ELR (cell line): ENCODE data around the gene STIMATE.

Source experiments
- DNase-seq: peaks from one replicate; pipeline ENCODE4 v3.0.0-alpha.2; 2015; ENCODE audit warnings: low read depth

Gene STIMATE

GRCh38 chr3:52791366-52791765, 106.0 kb downstream of the STIMATE start:
- no peak for DNase-seq

DNA sequence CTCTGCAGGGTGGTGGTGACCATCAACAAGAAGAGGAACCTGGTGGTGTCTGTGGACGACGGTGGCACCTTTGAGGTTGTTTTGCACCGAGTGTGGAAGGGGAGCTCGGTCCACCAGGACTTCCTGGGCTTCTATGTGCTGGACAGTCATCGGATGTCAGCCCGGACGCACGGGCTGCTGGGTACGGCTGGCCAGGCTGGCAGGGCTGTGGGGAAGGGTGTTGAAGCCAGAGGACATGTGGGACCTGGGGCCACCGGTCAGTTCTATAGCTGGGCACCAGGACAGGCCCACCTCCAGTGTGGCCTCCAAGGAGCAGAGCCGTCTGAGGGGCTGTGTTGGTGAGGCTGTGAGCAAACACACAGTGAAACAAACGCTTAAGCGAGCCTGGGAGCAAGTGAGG, 106.6 kb downstream of the STIMATE start:
- no peak for DNase-seq

DNA sequence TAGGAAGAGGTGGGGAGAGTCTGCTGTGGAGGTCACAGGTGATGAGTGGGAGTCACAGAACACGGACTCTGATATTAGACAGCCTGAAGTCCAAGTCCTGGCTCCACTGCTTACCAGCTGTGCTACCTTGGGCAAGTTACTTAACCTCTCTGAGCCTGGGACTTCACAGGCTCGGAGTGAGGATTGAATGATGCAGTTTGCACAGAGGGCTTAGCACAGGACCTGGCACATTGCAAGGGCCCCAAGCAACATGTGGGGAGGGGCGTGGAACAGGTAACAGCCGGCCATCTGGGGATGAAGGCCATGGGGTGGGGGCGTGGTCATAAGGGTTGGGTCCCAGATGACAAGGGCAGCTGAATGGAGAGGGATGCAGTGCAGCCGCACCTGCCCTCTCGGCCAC, 107.0 kb downstream of the STIMATE start:
- no peak for DNase-seq

DNA sequence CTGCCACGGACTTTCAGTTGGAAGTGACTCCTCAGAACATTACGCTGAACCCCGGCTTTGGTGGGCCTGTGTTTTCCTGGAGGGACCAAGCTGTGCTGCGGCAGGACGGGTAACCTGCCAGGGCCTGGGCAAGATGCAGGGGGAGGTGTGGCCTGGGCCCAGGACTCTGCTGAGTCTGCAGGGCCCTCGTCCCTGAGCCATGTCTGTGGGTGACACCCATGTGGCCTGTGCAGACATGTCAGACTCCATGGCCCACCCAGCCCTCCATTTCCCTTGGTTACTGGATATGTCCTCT, 107.7 kb downstream of the STIMATE start:
- DNase-seq = no peak

DNA sequence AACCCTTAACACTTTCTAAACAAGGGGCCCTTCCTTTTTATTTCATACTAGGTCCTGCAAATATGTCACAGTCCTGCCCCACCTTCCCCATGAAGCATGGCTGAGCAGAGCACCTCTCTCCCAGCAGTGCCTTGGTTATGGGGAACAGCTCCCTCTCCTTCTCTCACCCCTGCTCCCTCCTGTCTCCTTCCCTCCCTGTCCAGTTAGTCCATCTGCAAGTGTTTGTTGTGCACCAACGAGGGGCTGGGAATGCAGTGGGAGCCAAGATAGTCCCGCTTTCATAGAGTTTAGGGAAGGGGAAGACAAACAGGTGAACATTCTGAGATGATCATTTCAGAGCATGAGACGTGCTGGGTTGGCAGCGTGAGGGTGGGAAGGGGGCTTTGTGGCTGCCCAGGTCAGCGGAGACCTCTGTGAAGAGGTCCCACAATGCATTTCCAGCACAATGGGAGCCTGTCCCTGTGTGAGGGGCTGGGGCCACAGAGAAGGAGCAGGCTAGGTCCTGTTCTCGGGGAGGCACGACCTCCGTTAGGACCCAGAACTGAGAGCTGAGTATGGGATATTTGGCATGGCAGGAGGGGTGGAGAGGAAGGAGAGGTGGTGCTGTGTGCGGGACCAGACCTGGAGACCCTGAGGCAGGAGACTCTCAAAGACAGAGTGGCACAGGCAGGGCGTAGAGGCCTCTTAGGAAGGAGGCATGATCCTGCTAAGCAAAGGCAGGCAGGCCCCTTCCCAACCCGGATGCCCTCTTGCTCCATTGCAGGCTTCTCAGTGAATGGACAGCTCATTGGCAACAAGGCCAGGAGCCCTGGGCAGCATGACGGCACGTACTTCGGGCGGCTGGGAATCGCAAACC, 108.2 kb downstream of the STIMATE start:
- no peak for DNase-seq

GRCh38 chr3:52787672-52788625, 109.4 kb downstream of the STIMATE start:
- no peak for DNase-seq

DNA sequence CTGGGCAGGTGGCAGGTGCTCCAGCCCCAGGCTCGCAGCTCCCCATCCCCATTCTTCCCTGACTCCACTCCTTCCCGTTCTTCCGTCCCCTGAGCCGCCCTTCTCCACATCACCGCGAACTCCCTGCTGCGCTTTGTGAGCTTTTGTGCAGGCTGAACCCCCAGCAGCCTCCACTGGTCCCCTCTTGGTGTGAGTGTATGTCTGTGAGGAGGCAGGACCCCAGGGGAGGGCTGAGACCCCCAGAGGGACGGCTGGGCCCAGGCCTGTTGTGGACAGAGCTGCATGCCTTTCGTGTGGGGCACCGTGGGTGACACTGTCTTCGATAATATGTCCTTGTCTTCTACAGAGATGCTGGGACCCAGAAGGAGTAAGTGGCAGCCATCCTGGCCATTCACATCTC, 110.1 kb downstream of the STIMATE start:
- no peak for DNase-seq
